ENCODE results near the gene DDX49.
"Not testable (repeated sequence)": the region's sequence is repeated elsewhere in the genome, so short reads cannot be mapped to it uniquely, and the experiment has no call there.

Gene DDX49

DNA sequence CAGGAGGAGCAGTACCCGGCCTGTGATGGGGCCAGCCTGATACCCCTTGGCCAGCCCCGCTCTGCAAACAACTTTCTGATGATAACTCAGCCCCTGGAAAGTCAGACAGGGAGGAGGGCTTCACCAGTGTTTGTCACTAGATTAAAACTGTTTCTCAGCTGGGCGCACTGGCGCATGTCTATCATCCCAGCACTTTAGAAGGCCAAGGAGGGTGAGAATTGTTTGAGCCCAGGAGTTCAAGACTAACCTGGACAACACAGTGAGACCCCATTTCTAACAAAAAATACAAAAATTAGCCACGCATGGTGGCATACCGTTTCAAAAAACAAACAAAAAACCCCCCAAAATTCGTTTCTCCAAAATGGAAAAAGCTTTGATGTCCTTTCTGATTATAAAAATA is 18.0 kb upstream of the DDX49 start:
- H3K27me3 Mint-ChIP-seq, result peaks cover 6% of the 10 kb centered on the region
- H3K4me1 Mint-ChIP-seq (ENCODE audit: low read depth), result peaks cover 7% of the 10 kb centered on the region
- no peak overlapping the region for H3K27ac Mint-ChIP-seq
- H3K9me3 Mint-ChIP-seq (ENCODE audit: low read depth), result no peaks in the 10 kb centered on the region
- H3K36me3 Mint-ChIP-seq, result peaks cover 3% of the 10 kb centered on the region
- H3K4me3 Mint-ChIP-seq, result no peak overlapping the region

DNA sequence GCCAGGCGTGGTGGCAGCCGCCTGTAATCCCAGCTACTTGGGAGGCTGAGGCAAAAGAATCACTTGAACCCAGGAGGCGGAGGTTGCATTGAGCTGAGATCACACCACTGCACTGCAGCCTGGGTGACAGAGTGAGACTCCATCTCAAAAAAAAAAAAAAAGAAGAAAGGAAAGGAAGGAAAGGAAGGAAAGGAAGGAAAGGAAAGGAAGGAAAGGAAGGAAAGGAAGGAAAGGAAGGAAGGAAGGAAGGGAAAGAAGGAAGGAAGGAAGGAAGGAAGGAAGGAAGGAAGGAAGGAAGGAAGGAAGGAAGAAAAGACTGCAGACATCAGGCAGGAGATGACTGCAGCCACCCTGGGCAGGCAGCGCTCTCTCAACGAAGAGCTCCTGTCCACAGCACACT is 17.0 kb upstream of the DDX49 start:
- not testable (repeated sequence) for H3K4me1 Mint-ChIP-seq (ENCODE audit: low read depth); H3K9me3 Mint-ChIP-seq (ENCODE audit: low read depth); H3K4me3 Mint-ChIP-seq; H3K27me3 Mint-ChIP-seq; H3K27ac Mint-ChIP-seq; H3K36me3 Mint-ChIP-seq

DNA sequence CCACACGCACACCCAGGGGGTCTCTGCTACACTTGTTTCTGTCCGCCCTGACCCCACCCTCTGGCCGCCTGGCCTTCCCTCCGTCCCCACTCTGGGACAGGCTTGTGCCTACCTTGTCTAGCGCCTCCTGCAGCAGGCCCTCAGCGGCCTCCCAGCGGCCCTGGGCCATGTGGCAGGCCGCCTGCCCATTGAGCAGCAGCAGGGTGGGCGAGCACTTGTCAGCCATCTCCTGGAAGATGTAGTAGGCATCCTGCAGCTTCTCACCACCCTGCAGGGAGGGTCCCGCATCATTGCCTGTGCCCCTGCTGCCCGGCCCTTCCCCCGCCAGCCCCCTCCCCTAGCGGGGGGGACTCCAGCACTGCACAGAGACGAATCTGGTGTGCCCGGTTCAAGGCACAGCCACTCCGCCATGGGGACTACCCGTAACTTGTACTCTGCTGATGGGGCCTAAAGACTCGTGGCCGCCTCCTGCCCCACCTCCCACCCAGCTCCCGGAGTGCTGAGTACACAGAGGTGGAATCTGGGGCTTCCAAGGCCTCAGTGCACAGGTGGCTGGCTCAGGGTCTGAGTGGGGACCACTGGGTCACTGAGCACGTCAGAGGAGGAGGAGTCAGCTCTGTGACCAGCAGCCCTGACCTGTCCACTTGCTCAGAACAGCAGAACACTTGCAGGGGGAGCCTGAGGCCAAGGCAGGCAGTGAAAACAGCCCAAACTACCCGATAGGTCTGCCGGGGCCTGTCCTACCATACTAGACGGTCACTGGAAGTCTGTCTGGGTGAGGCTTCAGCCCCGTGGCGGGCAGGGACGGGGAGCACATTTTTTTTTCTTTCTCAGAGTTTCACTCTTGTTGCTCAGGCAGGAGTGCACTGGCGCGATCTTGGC is 16.1 kb upstream of the DDX49 start:
- Mint-ChIP-seq H3K4me1 (ENCODE audit: low read depth) (no peaks in the 10 kb centered on the region), H3K27me3 (no peaks in the 10 kb centered on the region), H3K27ac (no peak overlapping the region), H3K36me3 (no peaks in the 10 kb centered on the region), H3K4me3 (no peak overlapping the region), H3K9me3 (ENCODE audit: low read depth) (no peaks in the 10 kb centered on the region)

DNA sequence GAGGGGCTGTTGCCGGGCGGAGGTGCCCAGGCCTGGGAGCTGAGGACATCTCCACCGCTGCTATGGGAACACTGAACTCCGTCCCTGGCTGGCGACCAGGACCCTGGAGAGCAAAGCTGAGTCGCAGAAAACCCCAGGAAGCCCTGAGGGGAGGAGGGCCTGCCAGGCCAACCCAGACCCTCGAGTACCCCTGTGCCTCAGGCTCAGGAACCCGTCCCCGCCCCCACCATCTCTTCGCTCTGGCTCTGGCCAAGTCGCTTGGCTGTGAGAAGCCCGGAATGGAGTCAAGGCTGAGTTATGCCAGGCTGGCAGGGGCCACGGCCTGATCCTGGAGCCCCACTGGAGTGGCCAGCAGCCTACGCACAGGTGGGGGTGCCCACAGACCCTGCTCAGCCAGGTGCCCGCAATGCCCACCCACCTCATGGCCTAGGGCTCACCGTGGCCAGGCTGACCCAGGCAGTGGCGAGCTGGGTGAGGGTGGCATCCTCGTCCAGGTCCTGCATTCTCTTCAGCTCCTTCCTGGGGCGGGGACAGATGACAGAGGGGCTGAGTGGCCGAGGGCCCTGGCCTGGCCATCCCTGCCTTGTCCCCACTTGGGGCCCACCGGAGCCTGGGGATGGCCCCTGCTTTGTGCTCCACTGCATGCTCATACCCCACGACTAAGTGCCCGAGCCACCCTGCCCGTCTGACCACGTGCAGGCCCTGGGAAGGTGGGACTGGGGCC is 15.0 kb upstream of the DDX49 start:
- H3K4me3 Mint-ChIP-seq, result no peak overlapping the region
- H3K36me3 Mint-ChIP-seq, result no peaks in the 10 kb centered on the region
- H3K9me3 Mint-ChIP-seq (ENCODE audit: low read depth), result no peaks in the 10 kb centered on the region
- H3K27ac Mint-ChIP-seq, result no peak overlapping the region
- no peaks in the 10 kb centered on the region for H3K4me1 Mint-ChIP-seq (ENCODE audit: low read depth)
- no peaks in the 10 kb centered on the region for H3K27me3 Mint-ChIP-seq

DNA sequence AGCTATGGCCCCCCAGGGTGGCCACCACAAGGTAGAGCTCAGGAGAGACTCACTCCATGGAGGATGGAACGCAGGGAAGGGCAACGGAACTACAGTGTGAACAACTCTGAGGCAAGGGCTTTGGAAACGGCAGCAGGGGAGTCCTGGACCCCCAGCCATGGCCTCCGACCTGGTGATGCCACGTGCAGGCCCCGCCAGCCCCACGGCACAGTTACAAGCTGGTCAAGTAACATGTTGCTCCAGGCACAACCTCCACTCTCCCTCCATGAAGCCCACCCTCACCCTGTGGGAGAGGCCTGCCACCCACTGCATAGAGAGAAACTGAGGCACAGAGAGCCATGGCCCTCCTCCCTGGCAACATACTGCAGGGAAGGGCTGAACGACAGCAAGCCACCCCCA is 14.5 kb upstream of the DDX49 start:
- Mint-ChIP-seq H3K4me1 (ENCODE audit: low read depth) (no peaks in the 10 kb centered on the region), H3K9me3 (ENCODE audit: low read depth) (no peaks in the 10 kb centered on the region), H3K4me3 (no peak overlapping the region), H3K27me3 (no peaks in the 10 kb centered on the region), H3K36me3 (no peaks in the 10 kb centered on the region), H3K27ac (no peak overlapping the region)

- Mint-ChIP-seq H3K27me3 (no peaks in the 10 kb centered on the region), H3K36me3 (no peaks in the 10 kb centered on the region), H3K4me3 (no peak overlapping the region), H3K9me3 (ENCODE audit: low read depth) (no peaks in the 10 kb centered on the region), H3K4me1 (ENCODE audit: low read depth) (no peaks in the 10 kb centered on the region), H3K27ac (no peak overlapping the region)
These were observed 13.8 kb upstream of the DDX49 start for GRCh38 chr19:18905513-18906236.

DNA sequence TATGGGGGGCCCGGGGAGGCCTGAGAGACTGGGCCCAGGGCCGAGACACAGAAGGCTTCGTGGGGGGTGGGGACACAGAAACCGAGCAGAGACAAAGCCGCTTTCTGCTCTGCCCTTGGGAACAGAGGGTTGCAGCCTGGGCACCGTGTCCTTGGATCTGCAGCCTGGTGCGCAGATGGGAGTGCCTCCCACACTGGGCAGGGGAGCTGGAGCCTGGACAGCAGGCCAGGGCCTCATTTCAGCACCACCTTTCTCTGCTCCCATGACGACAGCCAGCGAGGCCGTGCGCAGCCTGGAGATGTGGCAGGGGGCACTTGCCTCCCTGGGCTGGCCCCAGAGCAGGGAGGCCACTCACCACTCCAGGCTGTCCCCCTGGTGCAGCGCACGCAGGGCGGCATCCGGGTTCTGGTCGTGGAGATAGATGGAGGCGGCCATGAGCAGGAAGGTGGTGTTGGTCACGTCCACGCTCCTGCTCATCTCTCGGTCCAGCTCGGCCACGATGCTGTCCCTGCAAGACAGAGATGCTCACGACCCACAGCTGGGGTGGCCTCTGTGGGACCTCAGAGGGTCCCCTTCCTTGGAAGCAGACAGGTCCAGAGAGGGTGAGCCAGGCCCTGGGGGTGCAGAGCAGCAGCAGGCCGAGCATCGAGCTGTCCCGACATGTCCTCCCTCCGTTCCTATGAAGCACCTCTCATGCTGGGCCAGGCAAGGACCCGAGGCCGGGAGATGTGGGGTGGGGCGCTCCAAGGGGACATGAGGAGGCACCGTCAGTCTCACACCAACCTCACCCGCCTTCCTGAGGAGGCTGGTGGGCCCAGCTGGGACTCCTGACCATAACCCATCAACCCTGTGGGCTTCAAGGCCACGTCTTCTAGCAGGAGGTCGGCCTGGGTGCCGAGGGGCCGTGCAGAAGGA is 12.7 kb upstream of the DDX49 start:
- Mint-ChIP-seq H3K4me3 (no peak overlapping the region), H3K36me3 (no peaks in the 10 kb centered on the region), H3K27me3 (no peaks in the 10 kb centered on the region), H3K4me1 (ENCODE audit: low read depth) (no peaks in the 10 kb centered on the region), H3K27ac (no peak overlapping the region), H3K9me3 (ENCODE audit: low read depth) (no peaks in the 10 kb centered on the region)

DNA sequence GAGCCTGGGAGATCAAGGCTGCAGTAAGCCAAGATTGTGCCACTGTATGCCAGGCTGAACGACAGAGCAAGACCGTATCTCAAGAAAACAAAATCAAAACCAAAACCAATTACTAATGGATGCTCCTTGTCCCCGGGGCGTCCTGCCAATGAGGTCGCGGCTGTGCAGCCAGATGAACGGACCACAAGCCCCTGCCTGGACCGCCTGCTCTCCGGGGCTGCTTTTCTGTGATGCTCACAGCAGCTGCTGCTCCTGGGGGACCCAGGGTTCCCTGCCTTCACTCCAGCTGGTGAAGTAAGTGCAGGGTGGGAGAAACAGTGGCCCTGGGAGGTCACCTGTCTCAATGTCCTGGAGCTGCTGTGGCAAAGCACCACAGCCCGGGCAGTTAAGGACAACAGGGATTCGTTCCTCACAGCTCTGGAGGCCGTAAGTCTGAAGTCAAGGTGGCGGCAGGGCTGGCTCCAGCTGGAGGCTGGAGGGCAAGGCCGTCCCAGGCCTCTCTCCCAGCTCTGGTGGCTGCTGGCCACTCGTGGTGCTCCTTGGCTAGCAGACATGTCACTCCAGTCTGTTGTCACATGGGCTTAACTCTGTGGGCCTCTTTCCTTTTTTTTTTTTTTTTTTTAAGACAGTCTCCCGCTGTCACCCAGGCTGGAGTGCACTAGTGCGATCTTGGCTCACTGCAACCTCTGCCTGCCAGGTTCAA is 10.4 kb upstream of the DDX49 start:
- H3K27me3 Mint-ChIP-seq, result no peaks in the 10 kb centered on the region
- H3K4me3 Mint-ChIP-seq, result no peak overlapping the region
- H3K9me3 Mint-ChIP-seq (ENCODE audit: low read depth), result no peaks in the 10 kb centered on the region
- H3K4me1 Mint-ChIP-seq (ENCODE audit: low read depth), result peaks cover 6% of the 10 kb centered on the region
- no peak overlapping the region for H3K27ac Mint-ChIP-seq
- H3K36me3 Mint-ChIP-seq, result peaks cover 2% of the 10 kb centered on the region

GRCh38 chr19:18910010-18910409 is 9.5 kb upstream of the DDX49 start:
- Mint-ChIP-seq H3K27me3 (no peaks in the 10 kb centered on the region), H3K9me3 (ENCODE audit: low read depth) (no peaks in the 10 kb centered on the region), H3K27ac (no peak overlapping the region), H3K4me1 (ENCODE audit: low read depth) (peaks cover 7% of the 10 kb centered on the region), H3K4me3 (no peak overlapping the region), H3K36me3 (peaks cover 2% of the 10 kb centered on the region)

- Mint-ChIP-seq H3K36me3 (peaks cover 2% of the 10 kb centered on the region), H3K27me3 (no peaks in the 10 kb centered on the region), H3K27ac (no peak overlapping the region), H3K4me3 (no peak overlapping the region), H3K4me1 (ENCODE audit: low read depth) (peaks cover 14% of the 10 kb centered on the region), H3K9me3 (ENCODE audit: low read depth) (no peaks in the 10 kb centered on the region)
These were observed 8.6 kb upstream of the DDX49 start for GRCh38 chr19:18910801-18911436.

DNA sequence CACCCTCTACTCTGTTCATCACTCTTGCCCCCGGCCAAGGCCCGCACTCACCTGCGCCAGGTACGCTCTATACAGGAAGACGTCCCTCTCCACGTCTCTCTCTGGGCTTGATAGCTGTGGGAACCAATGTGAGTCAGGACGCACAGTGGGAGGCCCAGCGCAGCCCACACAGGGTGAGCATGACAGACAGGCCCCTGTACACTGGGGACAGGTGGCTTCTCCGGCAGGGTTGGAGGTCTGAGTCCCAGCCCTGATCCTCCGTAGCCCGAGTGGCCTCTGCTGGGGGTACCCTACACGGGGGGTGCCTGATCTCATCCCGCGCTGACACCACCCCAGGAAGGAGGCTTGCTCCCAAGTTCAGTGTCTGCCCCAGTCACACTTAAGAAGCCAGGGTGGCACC is 6.6 kb upstream of the DDX49 start:
- H3K36me3 Mint-ChIP-seq, result peaks cover 2% of the 10 kb centered on the region
- peaks cover 22% of the 10 kb centered on the region for H3K4me1 Mint-ChIP-seq (ENCODE audit: low read depth)
- no peak overlapping the region for H3K4me3 Mint-ChIP-seq
- no peaks in the 10 kb centered on the region for H3K9me3 Mint-ChIP-seq (ENCODE audit: low read depth)
- H3K27ac Mint-ChIP-seq, result no peak overlapping the region
- no peaks in the 10 kb centered on the region for H3K27me3 Mint-ChIP-seq

- H3K27ac Mint-ChIP-seq, result no peak overlapping the region
These were observed 6.0 kb upstream of the DDX49 start for GRCh38 chr19:18913466-18913865.

DNA sequence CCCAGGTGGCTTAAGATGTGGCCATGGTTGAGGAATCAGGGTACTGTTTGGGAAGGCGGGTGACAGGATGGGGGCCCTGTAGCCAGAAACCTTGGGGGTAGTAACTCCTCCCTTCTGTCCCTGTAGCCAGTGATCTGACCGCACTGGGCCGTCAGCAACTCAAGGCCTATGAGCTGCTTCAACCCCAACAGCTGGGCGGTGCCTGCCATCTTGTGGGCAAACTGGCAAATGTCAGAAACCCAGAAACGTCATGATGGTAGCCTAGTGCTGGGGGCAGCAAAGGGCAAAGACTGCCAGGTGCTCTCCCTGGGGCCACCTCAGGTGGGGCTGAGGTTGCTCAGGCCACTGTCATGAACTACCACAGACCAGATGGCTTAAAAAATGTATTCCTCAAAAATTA is 3.9 kb upstream of the DDX49 start:
- no peaks in the 10 kb centered on the region for H3K27me3 Mint-ChIP-seq
- H3K4me3 Mint-ChIP-seq, result peak overlapping the region; percentile 44
- H3K4me1 Mint-ChIP-seq (ENCODE audit: low read depth), result peaks cover 41% of the 10 kb centered on the region
- H3K9me3 Mint-ChIP-seq (ENCODE audit: low read depth), result no peaks in the 10 kb centered on the region
- peak overlapping the region; percentile 28 for H3K27ac Mint-ChIP-seq
- peaks cover 2% of the 10 kb centered on the region for H3K36me3 Mint-ChIP-seq

More at GRCh38 chr19:18913466-18913865, 6.0 kb upstream of the DDX49 start:
- peaks cover 2% of the 10 kb centered on the region for H3K36me3 Mint-ChIP-seq
- H3K4me3 Mint-ChIP-seq, result no peak overlapping the region
- no peaks in the 10 kb centered on the region for H3K9me3 Mint-ChIP-seq (ENCODE audit: low read depth)
- no peaks in the 10 kb centered on the region for H3K27me3 Mint-ChIP-seq
- H3K4me1 Mint-ChIP-seq (ENCODE audit: low read depth), result peaks cover 27% of the 10 kb centered on the region
